ACC112 (cell line): Measurements from ENCODE around the gene TIAM1.

ENCODE experiments used
- H2AFZ ChIP-seq: fragments of 200-600 bp; sonication (generic); one replicate; pipeline ENCODE4 v1.6.0; 2017; ENCODE audit warnings: antibody characterized with exemption, low read length; ENCODE audit not compliant: unreplicated experiment
- H3K27ac ChIP-seq: fragments of 200-600 bp; sonication (generic); 2 replicates; pipeline ENCODE4 v1.5.1; 2014; ENCODE audit warnings: low read depth, mild to moderate bottlenecking, antibody characterized with exemption, low read length, moderate library complexity
- H3K27me3 ChIP-seq: fragments of 200-600 bp; sonication (generic); 2 replicates; pipeline ENCODE4 v1.6.1; 2014; ENCODE audit warnings: mild to moderate bottlenecking, antibody characterized with exemption, low read length, moderate library complexity, mixed read lengths; ENCODE audit not compliant: insufficient read depth
- H3K36me3 ChIP-seq: fragments of 200-600 bp; sonication (generic); 2 replicates; pipeline ENCODE4 v1.6.1; 2016; ENCODE audit warnings: mild to moderate bottlenecking, antibody characterized with exemption, low read length, moderate library complexity, mixed read lengths; ENCODE audit not compliant: insufficient read depth
- H3K4me1 ChIP-seq: fragments of 200-600 bp; sonication (generic); one replicate; pipeline ENCODE4 v1.6.1; 2016; ENCODE audit warnings: low read length, mixed read lengths; ENCODE audit not compliant: insufficient read depth, unreplicated experiment, control insufficient read depth
- H3K4me3 ChIP-seq: fragments of 200-600 bp; sonication (generic); 2 replicates; pipeline ENCODE4 v1.5.1; 2014; ENCODE audit warnings: mild to moderate bottlenecking, low read depth, low read length
- H3K79me2 ChIP-seq: fragments of 200-600 bp; sonication (generic); one replicate; pipeline ENCODE4 v1.6.0; 2016; ENCODE audit warnings: low read length; ENCODE audit not compliant: control insufficient read depth, unreplicated experiment, insufficient read depth

The TIAM1 gene

GRCh38 chr21:31141389-31142000 is 202.6 kb downstream of the TIAM1 start:
- Histone ChIP-seq H2AFZ (no peak overlapping the region), H3K36me3 (no peaks in the 10 kb centered on the region), H3K4me3 (no peak overlapping the region), H3K27me3 (no peaks in the 10 kb centered on the region), H3K79me2 (no peaks in the 10 kb centered on the region), H3K4me1 (no peaks in the 10 kb centered on the region), H3K27ac (no peak overlapping the region)

- H3K27ac ChIP-seq, result no peak overlapping the region
- no peaks in the 10 kb centered on the region for H3K79me2 ChIP-seq
- no peaks in the 10 kb centered on the region for H3K4me1 ChIP-seq
- no peaks in the 10 kb centered on the region for H3K27me3 ChIP-seq
- no peak overlapping the region for H3K4me3 ChIP-seq
- no peaks in the 10 kb centered on the region for H3K36me3 ChIP-seq
- H2AFZ ChIP-seq, result no peak overlapping the region
Observed at GRCh38 chr21:31140676-31141075, 203.4 kb downstream of the TIAM1 start.

- Histone ChIP-seq H3K4me1 (no peaks in the 10 kb centered on the region), H3K27me3 (no peaks in the 10 kb centered on the region), H3K79me2 (no peaks in the 10 kb centered on the region), H3K4me3 (no peak overlapping the region), H3K27ac (no peak overlapping the region), H2AFZ (no peak overlapping the region), H3K36me3 (no peaks in the 10 kb centered on the region)
Observed at GRCh38 chr21:31140025-31140424, 204.0 kb downstream of the TIAM1 start.

GRCh38 chr21:31137960-31138359 is 206.1 kb downstream of the TIAM1 start:
- H3K4me1 ChIP-seq, result no peaks in the 10 kb centered on the region
- H3K27ac ChIP-seq, result no peak overlapping the region
- no peak overlapping the region for H3K4me3 ChIP-seq
- no peaks in the 10 kb centered on the region for H3K36me3 ChIP-seq
- H2AFZ ChIP-seq, result no peak overlapping the region
- no peaks in the 10 kb centered on the region for H3K79me2 ChIP-seq
- H3K27me3 ChIP-seq, result no peaks in the 10 kb centered on the region

- no peaks in the 10 kb centered on the region for H3K4me1 ChIP-seq
- H3K36me3 ChIP-seq, result no peaks in the 10 kb centered on the region
- H2AFZ ChIP-seq, result no peak overlapping the region
- H3K4me3 ChIP-seq, result no peak overlapping the region
- H3K79me2 ChIP-seq, result no peaks in the 10 kb centered on the region
- H3K27ac ChIP-seq, result no peak overlapping the region
- H3K27me3 ChIP-seq, result no peaks in the 10 kb centered on the region
Observed at GRCh38 chr21:31136891-31137290, 207.2 kb downstream of the TIAM1 start.

GRCh38 chr21:31135531-31136184 is 208.4 kb downstream of the TIAM1 start:
- Histone ChIP-seq H3K4me1 (no peaks in the 10 kb centered on the region), H3K79me2 (no peaks in the 10 kb centered on the region), H2AFZ (no peak overlapping the region), H3K27ac (no peak overlapping the region), H3K27me3 (no peaks in the 10 kb centered on the region), H3K4me3 (no peak overlapping the region), H3K36me3 (no peaks in the 10 kb centered on the region)

- H3K79me2 ChIP-seq, result no peaks in the 10 kb centered on the region
- no peaks in the 10 kb centered on the region for H3K4me1 ChIP-seq
- H2AFZ ChIP-seq, result no peak overlapping the region
- no peak overlapping the region for H3K4me3 ChIP-seq
- no peak overlapping the region for H3K27ac ChIP-seq
- no peaks in the 10 kb centered on the region for H3K36me3 ChIP-seq
- no peaks in the 10 kb centered on the region for H3K27me3 ChIP-seq
Observed at GRCh38 chr21:31133243-31133830, 210.7 kb downstream of the TIAM1 start.

- Histone ChIP-seq H3K36me3 (no peaks in the 10 kb centered on the region), H2AFZ (no peak overlapping the region), H3K27ac (no peak overlapping the region), H3K27me3 (no peaks in the 10 kb centered on the region), H3K4me1 (no peaks in the 10 kb centered on the region), H3K4me3 (no peak overlapping the region), H3K79me2 (no peaks in the 10 kb centered on the region)
Observed at GRCh38 chr21:31132574-31133242, 211.4 kb downstream of the TIAM1 start.

- Histone ChIP-seq H2AFZ (no peak overlapping the region), H3K36me3 (no peaks in the 10 kb centered on the region), H3K4me3 (no peak overlapping the region), H3K27me3 (no peaks in the 10 kb centered on the region), H3K4me1 (no peaks in the 10 kb centered on the region), H3K27ac (no peak overlapping the region), H3K79me2 (no peaks in the 10 kb centered on the region)
Observed at GRCh38 chr21:31130821-31131220, 213.2 kb downstream of the TIAM1 start.

- no peak overlapping the region for H3K4me3 ChIP-seq
- H3K27ac ChIP-seq, result no peak overlapping the region
- no peaks in the 10 kb centered on the region for H3K36me3 ChIP-seq
- no peak overlapping the region for H2AFZ ChIP-seq
- no peaks in the 10 kb centered on the region for H3K4me1 ChIP-seq
- no peaks in the 10 kb centered on the region for H3K27me3 ChIP-seq
- no peaks in the 10 kb centered on the region for H3K79me2 ChIP-seq
Observed at GRCh38 chr21:31128234-31128633, 215.8 kb downstream of the TIAM1 start.
